ENCODE data around the gene KRT26. TPM values are rescaled to one million over a fixed set of nuclear protein-coding genes. Genes with fewer than 3 reads are reported as not detected.

Gene KRT26
- polyA plus RNA-seq, 1 donor (not counting 4 experiments of a cell fraction or from before 2014, with no cell fraction given), result not detected

- H3K4me2 ChIP-seq (ENCODE audit: control insufficient read depth, extremely low read depth, insufficient read depth, low read depth, low read length), result no peak overlapping the region
- H3K36me3 ChIP-seq (ENCODE audit: control insufficient read depth in 2 of 2, extremely low read depth in 1 of 2, insufficient read depth in 2 of 2, low read length in 2 of 2), result peaks cover 3 to 6% of the 10 kb centered on the region in 2 experiments
- H3K9ac ChIP-seq (ENCODE audit: control insufficient read depth, extremely low read depth, insufficient read depth, low read length), result no peak overlapping the region
- no peaks in the 10 kb centered on the region for H3K4me1 ChIP-seq (ENCODE audit: control insufficient read depth, extremely low read depth, insufficient read depth, low read length)
- no peaks in the 10 kb centered on the region for H4K20me1 ChIP-seq (ENCODE audit: control insufficient read depth, extremely low read depth, insufficient read depth, low read length)
- H3K27ac ChIP-seq (ENCODE audit: control insufficient read depth, insufficient read depth, low read length), result no peak overlapping the region
- DNase-seq (ENCODE audit: low read depth, low spot score) (no peak), FAIRE-seq (no peak)
- no peak for TF ChIP-seq EZH2 (IDR thresholded peaks at IDR 0.05; ENCODE audit: low read length)
- TF ChIP-seq CTCF (optimal IDR thresholded peaks at IDR 0.05 in 1 of 3, IDR thresholded peaks at IDR 0.05 in 1 of 3, conservative IDR thresholded peaks at IDR 0.05 in 1 of 3; ENCODE audit: extremely low read depth in 1 of 3, insufficient read depth in 2 of 3, low read length in 3 of 3), result no peak
- no peaks in the 10 kb centered on the region for H3K27me3 ChIP-seq (ENCODE audit: control insufficient read depth, extremely low read depth, insufficient read depth, low read length)
- no peak overlapping the region for H3K4me3 ChIP-seq (ENCODE audit: control insufficient read depth in 2 of 3, extremely low read depth in 1 of 3, insufficient read depth in 2 of 3, low read depth in 1 of 3, low read length in 3 of 3)
- H3K9me1 ChIP-seq (ENCODE audit: control insufficient read depth, extremely low read depth, insufficient read depth, low read length), result no peaks in the 10 kb centered on the region
- no peaks in the 10 kb centered on the region for H3K9me3 ChIP-seq (ENCODE audit: control insufficient read depth, low read depth, low read length)
- H3K79me2 ChIP-seq (ENCODE audit: control insufficient read depth, insufficient read depth, low read length), result peaks cover 2% of the 10 kb centered on the region
- dilution Hi-C loops (cut with MboI; ENCODE audit: extremely low pct_ligation_motif_present, low sequenced_read_pairs), result no loop called here
- no peak overlapping the region for H2AFZ ChIP-seq (ENCODE audit: control insufficient read depth, low read length)
These were observed 40.6 kb upstream of the KRT26 start for GRCh38 chr17:40812639-40813038.

DNA sequence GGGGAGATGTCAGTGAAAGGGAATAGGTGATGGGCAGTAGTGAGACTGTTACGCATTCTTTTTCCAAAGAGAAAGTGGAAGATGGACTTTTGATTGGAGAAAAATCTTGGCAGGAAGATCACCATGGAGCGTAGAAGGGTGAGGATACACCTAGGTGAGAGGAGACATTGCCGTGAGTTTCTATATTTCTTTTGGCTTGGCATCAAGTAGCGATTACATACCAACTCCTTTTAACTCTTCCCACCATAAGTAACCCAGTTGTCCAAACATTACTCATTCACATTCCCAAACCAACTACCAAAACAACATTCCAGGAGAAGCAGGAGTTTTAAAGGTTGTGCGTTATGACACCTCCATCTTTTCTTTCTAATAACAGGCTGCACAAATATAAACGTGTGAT, 38.5 kb upstream of the KRT26 start:
- H3K4me1 ChIP-seq (ENCODE audit: control insufficient read depth, extremely low read depth, insufficient read depth, low read length), result no peaks in the 10 kb centered on the region
- H3K4me3 ChIP-seq (ENCODE audit: control insufficient read depth in 2 of 3, extremely low read depth in 1 of 3, insufficient read depth in 2 of 3, low read depth in 1 of 3, low read length in 3 of 3), result no peak overlapping the region
- no peaks in the 10 kb centered on the region for H3K79me2 ChIP-seq (ENCODE audit: control insufficient read depth, insufficient read depth, low read length)
- H3K9me3 ChIP-seq (ENCODE audit: control insufficient read depth, low read depth, low read length), result no peaks in the 10 kb centered on the region
- no peaks in the 10 kb centered on the region for H3K36me3 ChIP-seq (ENCODE audit: control insufficient read depth in 2 of 2, extremely low read depth in 1 of 2, insufficient read depth in 2 of 2, low read length in 2 of 2)
- no peaks in the 10 kb centered on the region for H3K27me3 ChIP-seq (ENCODE audit: control insufficient read depth, extremely low read depth, insufficient read depth, low read length)
- H3K27ac ChIP-seq (ENCODE audit: control insufficient read depth, insufficient read depth, low read length), result no peak overlapping the region
- H2AFZ ChIP-seq (ENCODE audit: control insufficient read depth, low read length), result no peak overlapping the region
- peak overlapping the region; percentile 30 for H3K4me2 ChIP-seq (ENCODE audit: control insufficient read depth, extremely low read depth, insufficient read depth, low read depth, low read length)
- no peak for FAIRE-seq
- H4K20me1 ChIP-seq (ENCODE audit: control insufficient read depth, extremely low read depth, insufficient read depth, low read length), result no peaks in the 10 kb centered on the region
- no peak for DNase-seq (ENCODE audit: low read depth, low spot score)
- H3K9ac ChIP-seq (ENCODE audit: control insufficient read depth, extremely low read depth, insufficient read depth, low read length), result no peak overlapping the region
- H3K9me1 ChIP-seq (ENCODE audit: control insufficient read depth, extremely low read depth, insufficient read depth, low read length), result no peaks in the 10 kb centered on the region
- dilution Hi-C loops (cut with MboI; ENCODE audit: extremely low pct_ligation_motif_present, low sequenced_read_pairs), result no loop called here
- TF ChIP-seq EZH2 (IDR thresholded peaks at IDR 0.05; ENCODE audit: low read length), result no peak

DNA sequence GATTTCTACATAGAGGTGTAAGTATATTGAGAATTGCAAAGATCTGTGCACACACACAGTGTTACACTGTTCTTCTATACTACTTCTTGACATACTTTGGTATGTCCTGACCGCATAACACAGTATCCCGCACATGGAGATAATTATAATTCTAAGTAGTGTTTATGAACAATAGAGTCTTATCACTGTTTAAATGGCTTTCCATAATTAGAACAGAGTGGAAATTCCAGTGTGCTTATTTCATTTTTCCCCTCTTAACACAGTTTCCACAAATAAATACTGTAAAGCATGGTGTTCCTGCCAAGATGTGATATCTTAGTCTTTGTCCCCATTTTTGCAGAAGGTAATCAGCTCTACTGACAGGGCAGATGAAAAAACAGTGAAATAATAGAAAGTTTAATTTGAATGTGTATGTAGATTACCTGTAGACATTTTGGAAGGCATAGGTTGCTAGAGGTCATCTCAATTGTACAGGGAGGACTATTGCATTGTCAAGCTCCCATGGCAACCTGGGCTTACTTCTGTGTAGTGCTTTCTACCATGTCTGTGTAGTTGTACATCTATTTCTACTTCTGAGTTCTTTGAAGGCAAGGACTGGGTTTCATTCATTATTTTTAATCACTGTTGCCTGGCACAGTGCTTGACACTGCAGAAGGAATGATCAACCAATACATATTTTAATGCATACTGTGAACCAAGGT, 37.9 kb upstream of the KRT26 start:
- Histone ChIP-seq H3K9me1 (ENCODE audit: control insufficient read depth, extremely low read depth, insufficient read depth, low read length) (no peaks in the 10 kb centered on the region), H3K4me1 (ENCODE audit: control insufficient read depth, extremely low read depth, insufficient read depth, low read length) (no peaks in the 10 kb centered on the region), H4K20me1 (ENCODE audit: control insufficient read depth, extremely low read depth, insufficient read depth, low read length) (no peaks in the 10 kb centered on the region), H3K9me3 (ENCODE audit: control insufficient read depth, low read depth, low read length) (no peaks in the 10 kb centered on the region), H3K36me3 (ENCODE audit: control insufficient read depth in 2 of 2, extremely low read depth in 1 of 2, insufficient read depth in 2 of 2, low read length in 2 of 2) (no peaks in the 10 kb centered on the region), H3K4me3 (ENCODE audit: control insufficient read depth in 2 of 3, extremely low read depth in 1 of 3, insufficient read depth in 2 of 3, low read depth in 1 of 3, low read length in 3 of 3) (no peak overlapping the region), H3K4me2 (ENCODE audit: control insufficient read depth, extremely low read depth, insufficient read depth, low read depth, low read length) (peak overlapping the region; percentile 30), H3K9ac (ENCODE audit: control insufficient read depth, extremely low read depth, insufficient read depth, low read length) (no peak overlapping the region), H3K27ac (ENCODE audit: control insufficient read depth, insufficient read depth, low read length) (no peak overlapping the region), H3K27me3 (ENCODE audit: control insufficient read depth, extremely low read depth, insufficient read depth, low read length) (no peaks in the 10 kb centered on the region), H3K79me2 (ENCODE audit: control insufficient read depth, insufficient read depth, low read length) (no peaks in the 10 kb centered on the region), H2AFZ (ENCODE audit: control insufficient read depth, low read length) (no peak overlapping the region)
- dilution Hi-C loops (cut with MboI; ENCODE audit: extremely low pct_ligation_motif_present, low sequenced_read_pairs), result no loop called here
- TF ChIP-seq CTCF (optimal IDR thresholded peaks at IDR 0.05 in 1 of 3, IDR thresholded peaks at IDR 0.05 in 1 of 3, conservative IDR thresholded peaks at IDR 0.05 in 1 of 3; ENCODE audit: extremely low read depth in 1 of 3, insufficient read depth in 2 of 3, low read length in 3 of 3) (no peak), EZH2 (IDR thresholded peaks at IDR 0.05; ENCODE audit: low read length) (no peak)
- DNase-seq (ENCODE audit: low read depth, low spot score) (no peak), FAIRE-seq (no peak)

Data from keratinocyte (primary cell).